Measurements from ENCODE around the gene FAM221B. TPM values are rescaled to one million over a fixed set of nuclear protein-coding genes. Genes with fewer than 3 reads are reported as not detected.

FAM221B gene
- total RNA-seq, 1 experiment from 2014 or later, result not detected

GRCh38 chr9:35839926-35840325 lies 11.4 kb upstream of the FAM221B start:
- no peak overlapping the region for H3K27ac ChIP-seq
- no peaks in the 10 kb centered on the region for H3K27me3 ChIP-seq
- H3K36me3 ChIP-seq, result no peaks in the 10 kb centered on the region
- no peaks in the 10 kb centered on the region for H3K4me1 ChIP-seq
- H3K4me3 ChIP-seq, result no peak overlapping the region
- DNase-seq, result no peak
- no peaks in the 10 kb centered on the region for H3K9me3 ChIP-seq (replicated peaks)

DNA sequence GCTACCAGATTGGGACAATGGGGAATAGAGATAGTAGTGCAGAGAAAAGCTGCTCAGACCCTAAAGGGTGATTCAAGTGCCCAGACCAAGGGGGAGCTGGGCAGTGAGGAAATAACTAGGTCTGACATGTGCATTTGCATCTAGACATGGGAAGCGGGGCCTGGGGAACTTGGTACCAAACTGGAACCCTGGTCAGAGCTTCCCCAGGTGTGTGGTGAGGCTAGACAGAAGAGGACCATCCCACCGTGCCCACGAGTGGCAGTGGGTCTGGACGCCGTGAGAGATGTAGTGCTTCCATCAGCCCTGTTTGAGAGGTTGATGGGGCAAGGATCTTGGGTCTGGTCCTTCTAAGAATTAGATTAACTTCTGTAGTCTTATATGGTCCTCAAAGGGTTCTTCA lies 8.1 kb upstream of the FAM221B start:
- Histone ChIP-seq H3K27me3 (no peaks in the 10 kb centered on the region), H3K4me1 (no peaks in the 10 kb centered on the region), H3K36me3 (no peaks in the 10 kb centered on the region), H3K4me3 (no peak overlapping the region), H3K27ac (no peak overlapping the region), H3K9me3 (replicated peaks) (no peaks in the 10 kb centered on the region)
- DNase-seq, result no peak

DNA sequence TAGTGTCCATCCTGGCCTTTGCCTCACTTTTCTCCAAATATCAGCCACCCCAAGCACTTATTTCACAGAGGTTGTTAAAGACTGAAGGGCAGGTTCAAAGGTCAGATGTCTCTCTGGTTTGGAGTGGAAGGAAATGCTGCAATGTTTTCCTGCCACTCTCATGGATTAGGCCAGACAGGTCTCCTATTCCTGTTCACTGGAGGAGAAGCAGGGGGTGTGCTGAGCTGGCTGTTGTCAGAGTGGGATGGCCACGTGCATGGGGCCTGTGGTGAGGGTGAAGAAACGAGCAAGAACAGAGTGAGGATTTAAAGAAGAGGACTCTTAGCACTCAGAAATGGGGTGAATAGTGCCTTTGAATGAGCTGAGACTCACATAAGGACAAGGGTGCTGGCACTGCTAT lies 7.2 kb upstream of the FAM221B start:
- Histone ChIP-seq H3K27ac (no peak overlapping the region), H3K9me3 (replicated peaks) (no peaks in the 10 kb centered on the region), H3K4me3 (no peak overlapping the region), H3K36me3 (no peaks in the 10 kb centered on the region), H3K4me1 (no peaks in the 10 kb centered on the region), H3K27me3 (no peaks in the 10 kb centered on the region)
- no peak for DNase-seq

GRCh38 chr9:35835216-35835632 lies 6.7 kb upstream of the FAM221B start:
- no peak overlapping the region for H3K4me3 ChIP-seq
- no peaks in the 10 kb centered on the region for H3K36me3 ChIP-seq
- DNase-seq, result no peak
- H3K27me3 ChIP-seq, result no peaks in the 10 kb centered on the region
- H3K27ac ChIP-seq, result no peak overlapping the region
- H3K4me1 ChIP-seq, result no peaks in the 10 kb centered on the region
- H3K9me3 ChIP-seq (replicated peaks), result no peaks in the 10 kb centered on the region

GRCh38 chr9:35834260-35835215 lies 6.0 kb upstream of the FAM221B start:
- no peaks in the 10 kb centered on the region for H3K36me3 ChIP-seq
- H3K4me1 ChIP-seq, result peaks cover 3% of the 10 kb centered on the region; the same call in 1 of the 2 replicates
- no peaks in the 10 kb centered on the region for H3K9me3 ChIP-seq (replicated peaks)
- no peak overlapping the region for H3K27ac ChIP-seq
- no peaks in the 10 kb centered on the region for H3K27me3 ChIP-seq
- DNase-seq, result no peak
- H3K4me3 ChIP-seq, result no peak overlapping the region

GRCh38 chr9:35832814-35833213 lies 4.3 kb upstream of the FAM221B start:
- DNase-seq, result no peak

GRCh38 chr9:35831040-35831439 lies 2.5 kb upstream of the FAM221B start:
- Histone ChIP-seq H3K27me3 (no peaks in the 10 kb centered on the region), H3K36me3 (no peaks in the 10 kb centered on the region), H3K4me1 (peaks cover 15% of the 10 kb centered on the region), H3K9me3 (replicated peaks) (no peaks in the 10 kb centered on the region), H3K4me3 (no peak overlapping the region), H3K27ac (no peak overlapping the region)
- DNase-seq, result no peak

More at GRCh38 chr9:35832814-35833213, 4.3 kb upstream of the FAM221B start:
- Histone ChIP-seq H3K4me3 (no peak overlapping the region), H3K27ac (no peak overlapping the region), H3K9me3 (replicated peaks) (no peaks in the 10 kb centered on the region), H3K36me3 (no peaks in the 10 kb centered on the region), H3K27me3 (no peaks in the 10 kb centered on the region), H3K4me1 (peaks cover 8% of the 10 kb centered on the region)

GRCh38 chr9:35829764-35830096 lies 1.2 kb upstream of the FAM221B start:
- Histone ChIP-seq H3K9me3 (replicated peaks) (no peaks in the 10 kb centered on the region), H3K36me3 (no peaks in the 10 kb centered on the region), H3K27me3 (no peaks in the 10 kb centered on the region), H3K4me3 (peak overlapping the region; percentile 90), H3K27ac (no peak overlapping the region; the same call in 1 of the 2 replicates), H3K4me1 (peaks cover 15% of the 10 kb centered on the region)
- no peak for DNase-seq

DNA sequence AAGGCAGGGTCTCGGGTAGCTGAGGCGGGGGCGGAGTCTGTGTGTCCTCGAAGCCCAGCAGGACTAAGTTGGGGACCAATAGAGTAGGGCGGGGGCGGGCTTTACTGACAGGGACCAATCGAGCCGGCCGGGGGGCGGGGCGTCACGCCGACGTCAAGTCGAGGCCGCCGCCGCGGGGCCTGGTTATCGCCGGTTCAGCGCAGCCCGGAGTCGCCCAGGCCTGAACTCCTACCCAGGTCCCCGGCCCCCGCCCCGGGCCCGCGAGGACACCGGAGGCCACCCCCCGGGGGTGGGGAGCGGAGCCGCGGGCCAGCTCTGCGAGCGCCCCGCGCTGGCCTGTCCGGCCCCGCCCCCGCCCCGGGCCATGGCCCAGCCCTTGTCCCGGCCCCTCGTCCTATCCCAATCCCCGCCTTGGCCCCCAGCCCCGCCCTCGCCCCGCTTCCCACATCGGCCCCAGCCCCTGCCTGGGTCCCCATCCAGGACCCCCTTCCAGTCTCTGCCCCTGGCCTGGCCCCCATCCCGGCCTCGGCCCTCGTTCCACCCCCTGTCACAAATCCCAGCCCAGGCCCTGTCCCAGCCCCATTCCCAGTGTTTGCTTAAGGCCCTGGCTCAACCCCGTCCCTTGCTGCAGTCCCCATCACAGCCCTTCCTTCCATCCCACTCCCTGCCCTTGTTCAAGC lies 692 bp upstream of the FAM221B start, which contains the start of gene TMEM8B:
Gene TMEM8B (plus strand): TSS at position 145 of the 680 bp plus-strand sequence. CDS start 220 bp downstream, at position 365.
- DNase-seq, result peak; percentile 94 to 95
- H3K27me3 ChIP-seq, result no peaks in the 10 kb centered on the region
- no peaks in the 10 kb centered on the region for H3K36me3 ChIP-seq
- H3K9me3 ChIP-seq (replicated peaks), result no peaks in the 10 kb centered on the region
- peak within 1 kb of the TSS; percentile 90 for H3K4me3 ChIP-seq
- H3K27ac ChIP-seq, result peak within 1 kb of the TSS; percentile 39; the same call in 1 of the 2 replicates
- peaks cover 15% of the 10 kb centered on the region for H3K4me1 ChIP-seq

DNA sequence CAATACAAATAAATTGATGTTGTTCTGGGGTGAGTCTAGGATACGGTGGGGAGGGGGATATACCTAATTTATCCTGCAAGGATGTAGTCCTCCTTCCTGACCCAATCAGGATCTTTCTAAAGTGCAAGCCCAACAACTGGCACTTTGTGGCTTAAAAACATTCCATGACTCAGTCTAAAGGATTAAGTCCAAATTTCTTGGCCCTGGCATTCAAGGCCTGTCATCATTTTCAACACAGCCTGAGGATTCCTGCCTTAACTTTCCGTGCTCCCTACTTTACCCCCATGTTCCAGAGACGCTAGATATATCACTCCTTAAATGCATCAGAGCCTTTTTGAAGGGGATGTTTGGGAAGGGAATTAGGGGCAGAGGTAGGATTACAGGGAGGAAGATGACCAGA lies 1.0 kb downstream of the FAM221B start:
- peak in 1 of 2 experiments; percentile 17 for DNase-seq
- Histone ChIP-seq H3K4me1 (peaks cover 15% of the 10 kb centered on the region), H3K36me3 (no peaks in the 10 kb centered on the region), H3K9me3 (replicated peaks) (no peaks in the 10 kb centered on the region), H3K27ac (no peak overlapping the region), H3K4me3 (no peak overlapping the region), H3K27me3 (no peaks in the 10 kb centered on the region)

GRCh38 chr9:35826071-35826701 lies 2.3 kb downstream of the FAM221B start:
- H3K27ac ChIP-seq, result no peak overlapping the region
- H3K36me3 ChIP-seq, result no peaks in the 10 kb centered on the region
- H3K4me1 ChIP-seq, result peaks cover 15% of the 10 kb centered on the region
- H3K4me3 ChIP-seq, result no peak overlapping the region
- peak; percentile 49 to 76 for DNase-seq
- no peaks in the 10 kb centered on the region for H3K27me3 ChIP-seq
- H3K9me3 ChIP-seq (replicated peaks), result no peaks in the 10 kb centered on the region

DNA sequence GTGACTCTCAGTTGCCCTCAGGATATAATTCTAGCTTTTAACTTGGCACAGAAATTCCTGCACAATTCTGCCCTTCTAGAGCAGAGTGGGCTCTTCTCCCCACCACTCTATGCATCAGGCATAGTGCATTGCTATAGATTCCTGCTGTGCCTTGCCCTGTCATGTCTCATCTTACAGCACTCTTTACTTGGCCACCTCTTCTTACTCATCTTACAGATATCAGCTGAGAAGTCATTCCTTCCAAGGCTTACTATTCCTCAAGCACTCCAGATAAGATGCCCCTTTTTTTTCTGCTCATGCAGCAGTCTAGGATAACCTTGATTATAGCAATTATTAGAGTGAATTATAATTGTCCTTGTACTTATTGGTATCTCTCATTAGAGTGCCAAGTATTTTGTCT lies 5.6 kb downstream of the FAM221B start:
- Histone ChIP-seq H3K27me3 (no peaks in the 10 kb centered on the region), H3K9me3 (replicated peaks) (no peaks in the 10 kb centered on the region), H3K4me3 (no peak overlapping the region), H3K4me1 (peaks cover 6% of the 10 kb centered on the region), H3K27ac (no peak overlapping the region), H3K36me3 (no peaks in the 10 kb centered on the region)
- no peak for DNase-seq

GRCh38 chr9:35820076-35820475 lies 8.5 kb downstream of the FAM221B start:
- Histone ChIP-seq H3K9me3 (replicated peaks) (no peaks in the 10 kb centered on the region), H3K4me3 (no peak overlapping the region), H3K27ac (no peak overlapping the region), H3K36me3 (no peaks in the 10 kb centered on the region), H3K4me1 (no peaks in the 10 kb centered on the region), H3K27me3 (no peaks in the 10 kb centered on the region)
- no peak for DNase-seq

DNA sequence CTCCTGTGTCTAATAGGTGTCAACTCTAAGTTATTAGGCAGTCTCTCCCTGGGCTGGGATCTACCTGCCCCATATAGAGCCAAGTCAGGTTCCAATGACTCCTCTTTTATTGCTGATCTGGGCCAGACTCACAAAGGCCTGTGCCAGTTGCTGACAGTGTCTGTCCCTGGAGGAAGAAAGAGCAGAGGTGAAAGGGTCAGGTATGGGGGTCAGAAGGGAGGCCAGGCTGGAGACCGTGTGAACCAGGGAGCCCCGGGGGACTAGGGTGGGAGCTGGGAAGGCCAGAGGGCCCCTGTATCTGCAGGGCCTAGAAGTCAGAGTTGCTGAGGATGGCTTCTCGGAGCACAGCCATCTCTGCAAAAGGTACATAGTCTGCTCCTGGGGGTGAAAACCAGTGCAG lies 10.2 kb downstream of the FAM221B start:
- H3K4me1 ChIP-seq, result no peaks in the 10 kb centered on the region; the same call in 1 of the 2 replicates
- no peaks in the 10 kb centered on the region for H3K27me3 ChIP-seq
- H3K36me3 ChIP-seq, result no peaks in the 10 kb centered on the region
- DNase-seq, result no peak
- no peaks in the 10 kb centered on the region for H3K9me3 ChIP-seq (replicated peaks)
- no peak overlapping the region for H3K4me3 ChIP-seq
- H3K27ac ChIP-seq, result no peak overlapping the region

DNA sequence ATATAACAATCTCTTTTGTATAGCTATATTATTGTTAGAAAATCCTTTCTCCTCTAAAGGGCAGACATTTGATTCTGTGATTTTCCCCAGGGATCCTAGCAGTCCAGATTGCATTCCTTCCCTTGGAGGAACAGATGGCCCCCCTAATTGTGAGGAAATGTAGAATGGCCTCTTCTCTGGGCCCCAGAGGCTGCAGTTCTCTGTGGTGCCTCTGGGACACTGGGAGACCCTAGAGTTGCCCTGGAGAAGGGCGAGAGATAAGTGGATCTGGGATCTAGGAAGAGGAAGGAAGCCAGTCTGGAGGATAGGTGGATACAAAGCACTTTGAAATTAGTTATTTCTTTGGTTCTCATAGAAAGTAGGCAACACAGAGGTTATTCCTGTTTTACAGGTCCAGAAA lies 11.8 kb downstream of the FAM221B start:
- peaks cover 5% of the 10 kb centered on the region; the same call in 1 of the 2 replicates for H3K4me1 ChIP-seq
- peak; percentile 15 to 37 for DNase-seq
- H3K27me3 ChIP-seq, result no peaks in the 10 kb centered on the region

More for the DNA sequence above, 11.8 kb downstream of the FAM221B start:
- Histone ChIP-seq H3K36me3 (no peaks in the 10 kb centered on the region), H3K4me3 (no peak overlapping the region), H3K9me3 (replicated peaks) (no peaks in the 10 kb centered on the region), H3K27ac (no peak overlapping the region)
